OCI-LY1 (cell line): ENCODE data around the gene HFE.
"Not testable (repeated sequence)": the region's sequence is repeated elsewhere in the genome, so short reads cannot be mapped to it uniquely, and the experiment has no call there.

Source experiments
- CTCF ChIP-seq: fragments of 200-600 bp; sonication (generic), shearing (Covaris generic); IDR thresholded peaks from 2 replicates; pipeline ENCODE4 v1.5.1; 2017; ENCODE audit warnings: mild to moderate bottlenecking, antibody characterized with exemption, low read length, moderate library complexity, mixed read lengths
- EZH2 ChIP-seq: fragments of 200-600 bp; sonication (generic), shearing (Covaris generic); IDR thresholded peaks from 2 replicates; pipeline ENCODE4 v1.8.0; 2017; ENCODE audit warnings: borderline replicate concordance, mixed run types, mild to moderate bottlenecking, antibody characterized with exemption, low read length, moderate library complexity, mixed read lengths

- TF ChIP-seq CTCF, EZH2: not testable (repeated sequence)
These were observed 28.7 kb upstream of the HFE start for GRCh38 chr6:26058477-26059033.
